GM10847 (cell line): ENCODE results near the gene ZNF214.

Experiments
- POLR2A ChIP-seq: IDR thresholded peaks from 2 replicates; pipeline ENCODE4 v1.6.1; 2011; ENCODE audit not compliant: insufficient read length; ENCODE audit errors: extremely low read depth

ZNF214 gene

DNA sequence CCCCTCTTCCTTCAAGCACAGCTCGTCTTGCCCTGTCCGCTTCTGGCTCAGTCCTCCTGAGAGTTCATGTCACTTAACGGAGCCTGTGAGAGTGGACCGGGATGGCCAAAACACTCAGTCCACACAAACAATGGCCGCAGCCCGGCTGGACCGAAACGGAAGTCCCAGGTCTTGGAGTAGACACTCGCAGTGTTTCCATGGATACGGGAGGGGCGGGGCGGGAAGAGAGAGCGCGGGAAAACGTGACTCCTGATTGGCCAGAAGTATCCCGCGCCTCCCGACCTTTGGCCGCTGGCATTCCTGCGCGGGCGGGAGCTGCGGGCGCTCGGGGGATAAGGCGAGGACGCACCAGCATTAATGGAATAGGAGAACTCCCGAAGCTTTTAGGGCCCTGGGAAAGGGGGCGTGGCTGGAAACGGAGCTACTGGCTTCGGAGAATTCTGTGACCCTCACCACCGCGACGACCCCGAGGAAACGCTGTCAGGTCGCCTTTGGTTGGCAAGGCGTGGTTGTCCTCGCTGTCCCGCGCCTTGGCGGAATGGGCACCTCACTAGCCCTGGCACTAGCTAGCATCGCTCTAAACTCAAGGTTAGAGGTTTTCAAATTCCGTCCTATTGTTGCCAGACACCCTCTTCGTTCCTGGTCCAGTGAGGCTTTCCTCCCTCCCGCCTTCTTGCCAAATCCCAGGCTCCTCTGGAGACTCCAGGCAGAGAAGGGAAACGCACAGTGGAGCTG lies at the start of gene ZNF214, which contains the start of gene NLRP14:
TSS of gene ZNF214 (minus strand) at position 164 of the 735 bp plus-strand sequence. CDS start 17,511 bp downstream, outside the sequence.
TSS of gene NLRP14 (plus strand) at position 297 of the 735 bp plus-strand sequence. CDS start 18,108 bp downstream, outside the sequence.
- TF ChIP-seq POLR2A = no peak

DNA sequence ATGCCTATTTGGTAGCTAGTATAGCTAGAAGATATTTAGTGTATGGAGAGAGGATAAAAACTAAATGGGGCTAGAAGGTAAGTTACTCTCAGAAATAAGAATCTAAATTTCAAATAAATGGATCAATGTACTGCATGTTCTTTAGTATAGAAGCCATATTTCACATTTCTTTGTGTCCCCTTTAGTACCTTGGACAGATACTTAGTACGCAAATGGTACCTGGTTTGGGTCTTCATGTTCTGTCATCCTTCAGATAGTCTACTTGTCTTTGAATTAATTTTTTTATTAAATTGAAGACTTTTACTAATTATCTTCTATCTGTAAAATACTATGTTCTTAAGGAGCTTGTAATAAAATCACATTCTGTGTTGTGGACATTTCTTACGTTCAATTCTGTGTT lies 42.4 kb upstream of the ZNF214 start:
- no peak for TF ChIP-seq POLR2A

GRCh38 chr11:7060868-7061267 lies 40.7 kb upstream of the ZNF214 start:
- no peak for TF ChIP-seq POLR2A

DNA sequence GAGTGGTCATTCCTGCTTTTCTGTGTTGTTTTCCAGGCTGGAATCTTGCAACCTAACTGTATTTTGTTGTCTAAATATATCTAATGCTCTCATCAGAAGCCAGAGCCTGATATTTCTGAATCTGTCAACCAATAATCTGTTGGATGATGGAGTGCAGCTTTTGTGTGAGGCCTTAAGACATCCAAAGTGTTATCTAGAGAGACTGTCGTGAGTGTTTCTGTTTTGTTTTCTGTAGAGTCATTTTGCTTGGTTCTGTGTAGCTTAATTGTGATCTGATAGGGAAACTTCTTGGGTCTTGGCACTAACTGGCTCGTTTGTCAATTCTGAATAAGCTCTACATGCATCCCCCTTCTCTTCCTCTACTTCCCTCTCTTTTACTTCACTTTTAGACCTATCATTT lies 37.5 kb upstream of the ZNF214 start:
- TF ChIP-seq POLR2A = no peak

DNA sequence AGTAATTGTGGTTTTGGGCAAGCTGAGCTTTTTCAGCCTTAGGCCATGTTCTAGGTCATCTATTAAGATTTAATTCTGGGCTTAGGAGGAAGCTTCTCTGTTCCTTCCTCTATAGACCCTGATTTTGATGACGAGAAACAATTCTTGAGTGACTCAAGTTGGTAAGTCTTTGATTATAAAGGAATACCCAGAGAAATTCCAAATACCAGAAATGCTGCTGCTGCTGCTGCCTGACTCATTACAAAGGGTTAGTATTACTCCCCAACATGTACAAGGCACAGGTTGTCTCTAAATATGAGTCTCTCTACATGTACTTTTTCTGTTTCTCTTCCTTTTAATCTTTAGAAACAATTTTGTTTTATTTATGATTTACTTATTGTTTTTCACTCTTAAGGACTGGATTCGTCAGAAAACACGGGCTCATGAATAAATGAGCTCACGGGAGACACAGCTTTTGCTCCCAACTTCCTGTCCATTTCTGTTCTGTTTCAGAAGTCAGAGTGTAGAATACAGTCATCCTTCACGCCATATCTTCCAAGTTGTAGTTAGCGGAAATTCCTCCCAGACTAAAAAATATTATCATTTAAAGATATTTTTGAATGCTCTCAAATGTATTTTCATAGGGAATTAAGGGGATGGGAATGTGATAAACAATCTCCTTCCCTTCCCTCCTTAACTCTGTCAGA lies 36.8 kb upstream of the ZNF214 start:
- no peak for TF ChIP-seq POLR2A

DNA sequence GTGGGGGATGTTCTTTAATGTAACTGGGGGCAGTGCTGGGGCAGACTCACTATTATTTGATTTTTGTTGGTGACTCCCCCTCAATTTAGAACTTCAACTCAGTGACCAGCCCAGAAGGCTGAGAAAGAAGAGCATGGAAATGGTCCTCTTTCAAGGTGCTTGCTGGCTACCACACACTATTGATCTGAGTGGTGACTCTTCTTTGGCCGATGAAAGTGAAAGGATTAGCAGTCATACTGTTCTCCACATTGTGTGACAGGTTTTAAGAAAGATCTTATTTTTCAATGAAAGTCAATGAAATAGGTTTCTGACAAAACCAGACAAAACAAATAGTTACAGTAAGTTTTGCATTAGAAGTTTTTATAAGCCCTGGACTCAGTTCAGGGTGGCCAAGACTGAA lies 30.0 kb upstream of the ZNF214 start:
- TF ChIP-seq POLR2A = no peak

GRCh38 chr11:7046474-7047175 lies 26.5 kb upstream of the ZNF214 start:
- no peak for TF ChIP-seq POLR2A

GRCh38 chr11:7034019-7034418 lies 13.9 kb upstream of the ZNF214 start:
- no peak for TF ChIP-seq POLR2A

GRCh38 chr11:7032692-7033091 lies 12.5 kb upstream of the ZNF214 start:
- TF ChIP-seq POLR2A = no peak

DNA sequence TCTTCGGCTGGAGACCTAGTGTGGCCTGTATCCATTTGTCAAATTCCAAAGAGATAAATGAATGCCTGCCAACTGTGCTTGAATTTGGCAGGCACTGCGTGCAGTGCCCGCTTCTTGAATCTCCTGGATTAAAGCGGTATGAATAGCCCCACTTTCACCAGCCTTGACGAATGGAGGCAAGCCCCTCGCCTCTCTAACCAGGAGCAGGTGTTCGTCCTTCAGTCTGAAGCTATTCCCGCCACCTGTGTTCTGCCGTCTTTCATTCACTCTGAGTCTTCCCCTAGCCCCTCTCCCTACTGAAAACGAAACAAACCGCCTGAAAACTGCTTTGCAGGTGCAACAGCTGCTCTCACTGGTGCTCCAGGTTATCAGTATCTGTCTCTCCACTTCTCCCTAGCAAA lies 11.3 kb upstream of the ZNF214 start:
- TF ChIP-seq POLR2A = no peak

DNA sequence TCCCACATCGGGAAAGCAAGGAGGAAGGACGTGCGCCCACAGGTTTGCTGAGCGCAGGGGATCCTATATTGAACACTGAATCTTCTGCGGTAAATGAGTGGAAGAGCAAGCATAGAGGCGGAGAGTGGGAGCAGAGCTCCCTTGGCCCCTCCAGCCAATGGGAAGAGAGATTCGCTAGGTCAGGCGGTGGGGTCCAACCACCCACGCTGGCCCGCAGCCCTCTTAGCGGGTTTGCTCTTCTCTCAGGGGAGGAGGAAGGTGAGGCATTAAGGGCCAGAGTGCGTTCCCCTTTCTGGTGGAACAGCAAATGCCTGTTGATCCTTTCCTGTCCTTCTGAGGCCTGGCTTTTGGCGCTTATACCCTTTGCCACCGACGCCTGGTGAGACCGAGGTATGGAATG lies 10.7 kb upstream of the ZNF214 start:
- TF ChIP-seq POLR2A = no peak

DNA sequence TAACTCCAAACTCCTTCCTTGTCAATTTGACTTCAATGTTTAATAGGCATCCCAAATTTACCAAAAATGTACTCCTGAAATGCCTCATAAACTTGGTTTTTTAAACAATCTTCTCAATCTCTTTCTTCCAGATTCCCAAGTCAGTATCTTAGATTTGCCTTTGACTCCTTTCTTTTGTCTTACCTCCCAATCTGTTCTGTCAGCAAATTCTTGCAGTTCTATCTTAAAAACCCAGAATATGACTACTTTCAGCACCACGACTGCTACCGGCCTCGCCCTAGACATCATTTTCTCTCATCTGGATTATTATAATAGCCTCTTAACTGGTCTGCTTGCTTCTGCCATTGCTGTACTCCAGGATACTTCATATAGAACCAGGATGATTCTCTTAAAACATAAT lies 8.0 kb upstream of the ZNF214 start:
- no peak for TF ChIP-seq POLR2A

- TF ChIP-seq POLR2A = no peak
Observed at GRCh38 chr11:7021318-7021717, 1.2 kb upstream of the ZNF214 start.

DNA sequence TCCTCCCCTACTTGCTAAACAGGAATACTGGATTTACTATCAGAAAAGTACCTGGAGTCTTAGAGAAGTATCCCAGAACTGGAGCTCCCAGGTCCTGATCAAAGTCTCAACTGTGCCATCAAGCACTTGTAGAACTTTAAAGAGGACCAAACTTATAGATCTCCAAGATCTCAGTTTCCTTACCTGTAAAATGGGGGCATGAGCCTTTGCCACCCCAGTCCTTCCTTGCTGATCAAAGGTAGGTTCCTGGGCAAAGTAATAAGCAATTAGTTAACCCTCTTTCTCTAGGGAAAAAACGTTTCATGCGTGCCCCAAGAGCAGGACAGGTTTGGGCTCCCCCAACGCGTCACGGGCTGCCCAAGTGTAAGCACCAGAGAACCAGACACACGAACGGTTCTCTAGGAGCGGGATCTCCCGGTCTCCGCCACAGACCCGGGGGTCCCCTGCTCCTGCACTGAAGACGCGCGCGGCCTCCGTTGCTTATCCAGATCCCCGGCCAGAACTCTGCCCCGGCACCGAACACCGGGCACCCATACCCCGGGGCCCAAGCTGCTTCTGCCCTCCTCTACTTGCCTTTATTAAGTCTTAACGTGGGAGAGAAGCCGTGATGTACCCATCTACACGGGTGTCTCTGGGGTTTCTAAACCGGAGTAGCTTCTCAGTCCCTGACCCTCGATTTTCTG lies 505 bp downstream of the ZNF214 start:
- no peak for TF ChIP-seq POLR2A

DNA sequence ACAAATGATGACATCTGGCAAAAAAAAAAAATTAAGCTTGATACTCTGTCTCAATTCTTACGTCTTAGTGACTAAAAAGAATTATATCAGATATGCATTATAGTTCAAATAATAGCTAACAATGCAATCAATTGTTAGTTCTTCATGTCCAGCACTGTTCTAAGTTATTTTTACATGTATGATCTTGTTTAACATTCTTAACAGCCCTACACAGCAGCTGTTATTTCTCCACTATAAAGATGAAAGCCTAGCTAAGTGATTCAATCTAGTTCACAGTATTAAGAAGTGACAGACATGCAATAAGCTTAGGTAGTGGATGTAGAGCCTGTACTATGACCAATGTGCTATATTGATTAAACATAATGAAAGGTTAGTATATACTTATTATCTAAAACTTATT lies 4.1 kb downstream of the ZNF214 start:
- TF ChIP-seq POLR2A = no peak
